GM19099 (cell line): ENCODE data around the gene GMDS.

Experiments
- POLR2A ChIP-seq: IDR thresholded peaks from 3 replicates; pipeline ENCODE4 v1.6.1; 2011; ENCODE audit warnings: low read depth; ENCODE audit not compliant: insufficient read length; ENCODE audit errors: extremely low read depth

The GMDS gene

DNA sequence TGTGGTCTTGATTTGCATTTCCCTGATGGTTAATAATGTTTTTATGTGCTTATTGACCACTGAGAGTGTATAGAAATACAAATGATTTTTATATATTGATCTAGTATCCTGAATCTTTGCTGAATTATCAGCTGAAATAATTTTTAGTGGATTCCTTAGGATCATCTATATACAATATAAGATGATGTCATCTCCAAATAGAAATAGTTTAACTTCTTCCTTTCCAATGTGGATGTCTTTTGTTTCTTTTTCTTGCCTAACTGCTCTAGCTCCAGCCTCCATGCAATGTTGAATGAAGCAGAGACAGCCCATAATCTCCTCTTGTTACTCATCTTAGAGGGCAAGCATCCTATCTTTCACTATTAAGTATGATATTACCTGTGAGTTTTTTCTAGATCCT, 226.4 kb downstream of the GMDS start:
- no peak for TF ChIP-seq POLR2A

DNA sequence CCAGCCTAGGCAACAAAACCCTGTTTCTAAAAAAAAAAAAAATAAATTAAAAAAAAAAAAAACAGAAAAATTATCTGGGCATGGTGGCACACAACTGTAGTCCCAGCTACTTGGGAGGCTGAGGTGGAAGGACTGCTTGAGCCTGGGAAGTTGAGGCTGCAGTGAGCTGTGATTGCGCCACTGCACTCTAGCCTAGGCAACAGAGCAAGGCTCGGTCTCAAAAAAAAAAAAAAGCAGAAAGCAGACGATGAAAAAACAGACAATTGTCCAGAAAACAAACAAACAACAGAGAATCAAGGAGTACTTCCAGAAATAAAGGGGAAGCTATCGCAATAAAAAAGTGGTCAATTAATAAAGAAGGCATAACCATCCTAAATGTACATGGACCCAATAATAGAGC, 229.4 kb downstream of the GMDS start:
- TF ChIP-seq POLR2A = no peak

DNA sequence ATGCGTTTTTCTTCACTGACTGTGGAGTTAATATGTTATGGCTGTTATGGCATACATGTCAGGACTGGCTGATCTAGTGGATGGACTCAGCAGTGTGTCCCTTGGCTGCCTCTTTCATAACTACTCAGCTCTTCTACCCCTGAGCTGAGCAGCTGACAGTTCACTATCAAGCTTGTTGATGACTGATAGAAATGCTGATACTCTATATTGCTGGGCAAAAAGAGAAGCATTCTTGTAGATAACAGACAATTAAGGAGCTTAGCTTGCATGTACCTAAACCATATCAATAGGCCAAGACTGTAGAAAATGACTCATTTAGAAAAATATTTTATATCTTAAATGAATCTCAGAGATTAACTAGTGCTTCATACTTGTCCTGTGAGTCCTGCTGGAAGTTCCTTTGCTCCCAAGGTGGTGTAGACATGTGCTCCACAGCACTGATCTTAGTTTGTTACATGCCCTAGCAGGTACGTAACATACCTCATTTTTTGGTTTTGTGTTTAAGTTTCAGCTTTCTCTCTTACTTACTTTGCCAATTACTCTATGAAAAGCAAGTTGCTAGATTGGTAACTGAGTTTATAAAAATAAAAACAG, 236.9 kb downstream of the GMDS start:
- no peak for TF ChIP-seq POLR2A

DNA sequence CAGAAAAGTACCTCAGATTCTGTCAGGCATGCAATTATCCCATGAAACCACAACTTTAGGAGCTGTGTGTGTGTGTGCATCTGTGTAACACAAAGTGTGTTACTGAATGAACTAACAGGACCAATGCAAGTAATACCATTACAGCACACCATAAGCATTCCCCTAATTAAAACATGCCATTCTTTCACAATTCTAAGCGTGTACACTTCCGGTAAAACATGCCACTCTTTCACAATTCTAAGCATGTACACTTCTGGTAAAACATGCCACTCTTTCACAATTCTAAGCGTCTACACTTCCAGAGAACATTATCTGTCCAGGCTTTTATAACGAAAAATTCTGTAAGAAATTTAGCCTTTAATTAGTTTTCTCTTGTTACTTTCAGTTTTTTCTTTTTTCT, 238.2 kb downstream of the GMDS start:
- TF ChIP-seq POLR2A = no peak

DNA sequence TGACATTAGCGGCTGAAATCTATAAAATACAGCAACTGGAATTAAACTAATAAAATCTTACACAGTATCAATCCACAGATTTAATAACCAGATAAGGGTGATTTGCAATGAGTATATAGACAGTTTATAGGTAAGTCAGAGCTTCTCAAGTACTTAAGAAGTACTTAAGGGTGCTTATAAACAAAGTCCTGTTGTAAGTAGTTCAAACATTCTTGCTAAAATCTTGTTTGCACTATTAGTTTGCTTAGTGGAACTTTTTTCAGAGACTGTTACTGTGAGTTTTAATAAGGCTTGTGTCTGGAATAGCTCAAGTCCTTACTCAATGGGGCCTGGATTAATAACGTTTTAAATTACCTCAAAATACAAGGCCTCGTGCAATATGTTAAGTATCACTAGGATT, 240.5 kb downstream of the GMDS start:
- no peak for TF ChIP-seq POLR2A

DNA sequence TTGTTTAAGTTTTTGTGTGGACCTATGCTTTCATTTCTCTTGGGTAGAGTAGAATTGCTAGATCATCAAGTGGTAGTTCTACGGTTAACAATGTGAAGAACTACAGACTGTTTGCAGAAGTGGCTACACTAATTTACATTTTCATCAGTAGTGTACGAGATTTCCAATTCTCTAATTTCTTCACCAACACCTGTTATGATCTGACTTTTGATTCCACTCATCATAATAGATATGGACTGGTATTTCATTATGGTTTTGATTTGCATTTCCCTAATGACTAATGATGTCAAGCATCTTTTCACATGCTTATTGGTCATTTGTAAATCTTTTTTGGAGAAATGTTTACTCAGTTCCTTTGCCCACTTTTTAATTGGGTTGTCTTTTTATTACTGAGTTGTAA, 244.4 kb downstream of the GMDS start:
- no peak for TF ChIP-seq POLR2A

DNA sequence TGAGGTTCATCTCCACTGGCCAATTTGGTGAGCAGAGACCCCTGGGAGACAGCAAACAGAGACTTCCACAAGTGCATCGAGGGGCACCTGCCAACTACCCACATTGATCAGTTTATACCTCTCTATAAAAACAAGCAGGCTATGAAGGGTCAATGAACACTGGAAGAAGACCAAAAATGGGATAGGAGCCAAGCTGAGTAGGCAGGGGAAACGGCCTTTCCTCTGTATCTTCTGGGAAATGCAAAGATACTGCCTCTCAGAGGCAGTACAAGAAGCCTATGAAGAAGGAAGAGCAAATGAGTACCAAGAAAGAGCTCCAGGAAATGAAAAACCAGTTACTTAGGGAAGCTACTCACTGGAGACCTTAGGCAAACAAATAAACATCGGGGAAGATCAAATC, 247.7 kb downstream of the GMDS start:
- TF ChIP-seq POLR2A = no peak

DNA sequence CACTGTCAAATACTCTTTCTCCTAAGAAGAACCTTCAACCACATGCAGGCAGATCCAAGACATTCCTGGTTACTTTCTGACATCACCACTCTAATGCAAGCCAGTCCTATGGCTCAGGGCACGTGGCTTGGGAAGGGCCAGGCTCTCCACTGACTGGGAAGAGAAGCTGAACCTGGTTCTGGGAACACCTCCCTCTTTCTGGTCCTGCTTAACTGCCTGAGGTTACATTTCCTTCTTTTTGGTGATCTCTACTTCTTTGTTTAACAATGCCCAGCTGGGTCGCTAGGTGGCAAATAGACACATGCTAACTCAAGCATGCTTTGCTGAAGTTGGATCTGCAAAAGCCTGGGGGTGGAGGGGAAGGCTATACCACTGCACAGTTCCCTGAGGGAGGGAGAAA, 249.8 kb downstream of the GMDS start:
- TF ChIP-seq POLR2A = no peak

DNA sequence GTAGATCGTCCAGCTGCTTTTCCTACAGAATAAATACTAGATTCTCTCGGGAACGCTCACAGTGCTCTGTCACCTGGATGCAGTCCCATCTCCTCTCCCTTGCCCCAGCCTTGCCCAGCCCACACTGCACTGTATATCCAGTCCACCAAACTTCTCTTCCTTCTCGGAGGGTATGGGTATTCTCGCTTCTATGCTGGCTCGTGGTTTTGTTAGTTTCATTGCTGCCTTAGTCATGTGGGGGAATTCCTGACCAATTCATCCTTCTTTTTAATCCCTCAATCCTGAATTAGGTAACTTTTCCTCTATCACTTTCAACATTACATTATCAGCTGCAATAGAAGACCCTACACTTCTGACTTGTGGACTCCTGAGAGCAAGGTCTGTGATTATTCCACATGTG, 252.4 kb downstream of the GMDS start:
- no peak for TF ChIP-seq POLR2A

DNA sequence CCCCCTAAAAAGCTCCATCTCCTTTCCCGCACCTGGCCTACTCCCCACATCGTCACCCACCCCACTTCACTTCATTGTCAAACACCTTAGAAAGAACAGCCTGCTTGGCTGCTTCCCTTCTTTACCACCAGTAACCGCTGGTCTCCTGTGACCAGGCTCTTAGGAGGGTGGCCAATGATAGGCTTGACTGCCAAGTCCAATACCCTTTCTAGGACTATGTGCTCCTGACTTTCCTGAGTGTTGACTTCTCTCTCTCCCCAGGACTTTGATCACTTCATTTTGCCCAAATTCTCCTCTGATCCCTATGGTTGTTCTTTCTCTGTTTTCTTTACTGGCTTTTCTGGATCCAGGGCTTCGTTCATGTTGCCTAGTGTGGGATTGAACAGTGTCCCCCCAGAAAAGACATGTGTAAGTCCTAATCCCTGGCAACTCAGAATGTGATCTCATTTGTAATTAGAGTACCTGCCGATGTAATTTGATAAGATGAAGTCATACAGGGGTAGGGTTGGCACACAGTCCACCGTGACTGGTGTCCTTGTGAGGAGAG, 254.0 kb downstream of the GMDS start:
- no peak for TF ChIP-seq POLR2A

DNA sequence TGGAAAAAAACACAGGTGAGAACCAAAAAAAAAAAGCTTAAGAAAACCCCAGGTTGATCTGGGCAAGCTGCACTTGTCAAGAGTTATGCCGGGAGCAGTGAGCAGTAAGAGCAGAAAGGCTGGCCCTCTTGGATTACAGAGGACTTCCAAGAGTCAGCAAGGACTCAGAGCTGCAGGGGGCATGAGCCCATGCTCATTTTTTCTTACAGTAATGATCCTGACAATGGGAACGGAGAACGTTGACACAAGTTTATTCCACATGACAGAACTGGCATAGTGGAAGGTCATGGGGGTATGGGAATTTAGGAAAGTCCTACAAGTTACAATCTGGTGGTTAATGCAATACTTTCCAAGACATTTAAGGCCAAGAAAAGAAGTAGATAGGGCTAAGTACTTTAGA, 256.6 kb downstream of the GMDS start:
- no peak for TF ChIP-seq POLR2A

DNA sequence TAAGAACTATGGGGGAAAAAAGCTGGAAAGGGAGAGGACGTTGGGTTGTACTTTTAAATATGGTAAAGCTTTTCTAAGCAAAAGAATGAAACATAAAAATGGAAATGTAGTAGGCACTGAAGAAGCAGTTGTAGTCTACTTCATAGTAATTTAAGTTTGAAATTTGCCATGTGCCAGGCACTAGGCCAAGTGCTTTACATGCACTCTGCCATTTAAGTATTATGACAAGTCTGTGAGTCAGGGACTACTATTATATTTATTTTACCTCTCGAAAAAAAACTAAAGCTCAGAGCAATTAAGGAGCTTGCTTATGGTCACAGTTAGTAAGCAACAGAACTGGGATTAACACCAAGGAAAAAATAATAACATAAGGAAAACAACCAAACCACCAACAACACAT, 257.8 kb downstream of the GMDS start:
- TF ChIP-seq POLR2A = no peak

DNA sequence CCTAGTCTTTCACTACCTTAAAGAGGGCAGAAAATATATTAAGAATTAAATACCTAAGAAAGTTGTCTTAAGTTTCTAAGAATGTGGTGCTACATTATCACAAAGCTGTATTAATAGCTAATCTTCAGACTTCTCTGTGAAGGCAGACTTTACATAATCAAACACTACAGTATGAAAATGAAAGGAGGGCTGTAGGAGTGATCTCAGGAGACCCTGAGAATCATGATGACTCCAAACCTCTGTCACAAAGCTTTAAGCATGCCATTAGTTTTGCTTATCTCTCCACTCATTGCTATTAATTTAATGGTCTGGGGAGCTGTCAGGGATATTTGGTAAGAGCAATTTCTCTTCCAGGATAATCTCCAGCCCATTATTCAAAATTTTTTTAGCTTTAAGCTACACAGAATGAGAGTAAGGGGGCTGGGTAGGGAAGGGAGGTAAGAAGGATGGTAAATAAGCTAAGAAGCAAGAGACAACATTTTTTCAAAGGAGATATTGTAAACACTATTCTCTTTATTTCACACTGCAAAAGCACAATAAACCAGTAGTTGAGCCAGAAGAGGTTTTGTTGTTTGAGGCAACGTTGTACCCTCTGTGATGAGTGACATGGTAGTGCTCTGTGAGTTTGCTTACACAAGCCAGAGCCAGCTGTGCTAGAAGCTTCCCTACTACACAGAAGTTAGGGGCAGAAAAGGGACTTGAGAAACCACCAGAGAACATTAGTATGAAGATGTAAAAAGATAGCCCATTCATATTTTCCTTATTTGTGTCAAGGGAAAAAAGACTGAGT, 258.8 kb downstream of the GMDS start:
- no peak for TF ChIP-seq POLR2A

DNA sequence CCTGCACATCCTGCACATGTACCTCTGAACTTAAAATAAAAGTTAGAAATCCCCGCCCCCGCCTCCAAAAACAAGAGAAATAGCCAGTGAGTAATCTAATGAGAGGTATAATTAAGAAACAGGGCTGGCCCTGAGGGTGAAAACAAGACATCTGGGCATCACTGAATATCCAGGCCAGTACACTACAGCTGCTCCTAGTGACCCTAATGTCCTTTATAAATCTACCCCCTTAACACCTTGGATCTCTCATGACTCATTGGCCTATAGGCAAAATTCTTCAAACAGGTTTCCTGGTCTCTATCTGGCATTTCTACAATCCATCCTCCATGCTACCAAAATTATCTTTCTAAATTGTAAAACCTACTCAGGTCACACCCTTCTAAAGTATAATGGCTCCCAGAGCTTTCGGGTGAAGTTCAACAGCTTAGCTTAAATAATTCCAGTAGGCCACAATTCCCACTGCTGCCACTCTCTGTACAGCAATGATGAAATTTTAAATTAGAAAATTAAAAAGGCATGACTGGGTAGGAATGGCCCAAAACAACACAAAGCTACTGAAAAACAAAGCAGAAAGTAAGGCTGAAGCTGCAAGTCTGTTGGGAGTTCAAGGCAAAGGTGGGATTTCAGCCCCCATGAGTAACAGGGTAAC, 260.9 kb downstream of the GMDS start:
- TF ChIP-seq POLR2A = no peak

DNA sequence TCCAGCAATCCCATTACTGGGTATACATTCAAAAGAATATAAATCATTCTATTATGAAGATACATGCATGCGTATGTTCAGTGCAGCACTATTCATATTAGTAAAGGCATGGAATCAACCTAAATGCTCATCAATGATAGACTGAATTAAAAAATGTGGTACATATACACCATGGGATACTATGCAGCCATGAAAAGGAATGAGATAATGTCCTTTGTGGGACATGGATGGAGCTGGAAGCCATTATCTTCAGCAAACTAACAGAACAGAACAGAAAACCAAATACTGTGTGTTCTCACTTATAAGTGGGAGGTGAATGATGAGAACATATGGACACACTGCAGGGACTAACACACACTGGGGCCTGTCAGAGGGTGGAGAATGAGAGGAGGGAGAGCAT, 261.6 kb downstream of the GMDS start:
- no peak for TF ChIP-seq POLR2A

DNA sequence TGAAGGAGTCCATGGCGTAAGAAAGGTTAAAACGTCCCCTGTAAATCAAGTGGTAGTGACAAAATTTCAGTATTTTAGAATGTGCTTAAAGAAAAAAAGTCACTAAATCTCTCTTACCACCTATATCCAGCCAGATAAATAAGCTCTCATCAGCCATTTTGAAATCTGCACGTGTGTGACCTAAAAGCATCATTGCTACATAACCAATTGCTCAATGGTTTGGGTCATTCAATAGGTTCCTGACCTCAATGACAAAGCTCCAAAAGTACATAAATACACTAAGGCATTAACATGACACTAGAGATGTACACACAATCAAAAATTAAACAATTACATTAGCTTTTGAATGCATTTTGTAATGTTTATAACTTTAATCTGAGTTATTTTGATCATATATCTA, 272.4 kb downstream of the GMDS start:
- TF ChIP-seq POLR2A = no peak

DNA sequence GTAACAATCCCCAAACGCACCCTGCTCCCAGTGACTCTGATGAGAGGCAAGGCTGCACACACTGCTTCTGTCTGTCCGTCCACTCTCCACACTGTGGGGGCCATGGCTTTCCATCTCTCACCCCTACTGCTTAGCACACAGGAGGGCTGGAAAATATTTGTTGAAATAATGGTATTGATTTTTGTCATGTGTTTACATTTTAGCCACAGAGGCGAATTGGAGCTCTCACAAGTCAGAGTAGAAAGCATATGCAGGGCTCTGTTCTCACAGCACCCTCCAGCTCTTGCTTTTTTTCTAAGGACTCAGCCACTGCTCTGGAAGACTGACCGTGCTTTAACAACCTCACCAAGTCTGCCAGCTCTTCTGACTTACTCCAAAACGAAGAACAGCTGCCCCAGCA, 273.8 kb downstream of the GMDS start:
- TF ChIP-seq POLR2A = no peak

DNA sequence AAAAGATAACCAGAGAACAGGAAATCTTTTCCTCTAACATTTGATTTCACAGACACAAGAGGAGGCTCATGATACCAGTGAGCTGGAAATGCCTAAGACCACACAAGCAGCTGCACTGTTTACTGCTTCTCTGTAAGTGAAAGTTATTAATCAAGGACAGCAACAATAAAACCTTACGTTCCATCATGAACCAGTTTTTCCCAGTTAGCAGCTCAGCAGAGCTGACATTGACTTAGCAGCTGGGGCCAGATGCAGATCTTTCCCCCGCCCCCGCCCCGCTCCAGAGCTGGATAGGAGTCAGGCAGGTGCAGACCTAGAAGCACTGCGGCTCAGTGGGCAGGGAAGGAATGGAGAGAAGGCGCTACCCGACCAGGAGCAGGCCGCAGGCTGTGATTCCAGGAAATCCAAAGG, 275.2 kb downstream of the GMDS start:
- TF ChIP-seq POLR2A = no peak
